NB4 (cell line): ENCODE data around the gene RIMBP3C.
"Not testable (repeated sequence)": the region's sequence is repeated elsewhere in the genome, so short reads cannot be mapped to it uniquely, and the experiment has no call there.

Source experiments
- DNase-seq: peaks from one replicate; pipeline ENCODE4 v3.0.0; 2010; ENCODE audit warnings: low read depth
- H3K4me3 ChIP-seq: one replicate; pipeline ENCODE4 v1.5.1; 2011; ENCODE audit warnings: mild to moderate bottlenecking, low read depth, low read length, moderate library complexity
- MYC ChIP-seq: IDR thresholded peaks from 2 replicates; pipeline ENCODE4 v1.6.1; 2011; ENCODE audit warnings: low read depth, low read length
- POLR2A ChIP-seq: IDR thresholded peaks from 2 replicates; pipeline ENCODE4 v1.6.1; 2011; ENCODE audit warnings: mild to moderate bottlenecking; ENCODE audit not compliant: insufficient read length; ENCODE audit errors: extremely low read depth
- TF ChIP-seq, protein P1 (sequence below): IDR thresholded peaks from 2 replicates; pipeline ENCODE4 v1.6.1; 2011; ENCODE audit warnings: low read depth, low read length
- TF ChIP-seq, protein P2 (sequence below): IDR thresholded peaks from one replicate; pipeline ENCODE4 v1.5.1; 2012; ENCODE audit warnings: low read depth, low read length

Gene RIMBP3C

DNA sequence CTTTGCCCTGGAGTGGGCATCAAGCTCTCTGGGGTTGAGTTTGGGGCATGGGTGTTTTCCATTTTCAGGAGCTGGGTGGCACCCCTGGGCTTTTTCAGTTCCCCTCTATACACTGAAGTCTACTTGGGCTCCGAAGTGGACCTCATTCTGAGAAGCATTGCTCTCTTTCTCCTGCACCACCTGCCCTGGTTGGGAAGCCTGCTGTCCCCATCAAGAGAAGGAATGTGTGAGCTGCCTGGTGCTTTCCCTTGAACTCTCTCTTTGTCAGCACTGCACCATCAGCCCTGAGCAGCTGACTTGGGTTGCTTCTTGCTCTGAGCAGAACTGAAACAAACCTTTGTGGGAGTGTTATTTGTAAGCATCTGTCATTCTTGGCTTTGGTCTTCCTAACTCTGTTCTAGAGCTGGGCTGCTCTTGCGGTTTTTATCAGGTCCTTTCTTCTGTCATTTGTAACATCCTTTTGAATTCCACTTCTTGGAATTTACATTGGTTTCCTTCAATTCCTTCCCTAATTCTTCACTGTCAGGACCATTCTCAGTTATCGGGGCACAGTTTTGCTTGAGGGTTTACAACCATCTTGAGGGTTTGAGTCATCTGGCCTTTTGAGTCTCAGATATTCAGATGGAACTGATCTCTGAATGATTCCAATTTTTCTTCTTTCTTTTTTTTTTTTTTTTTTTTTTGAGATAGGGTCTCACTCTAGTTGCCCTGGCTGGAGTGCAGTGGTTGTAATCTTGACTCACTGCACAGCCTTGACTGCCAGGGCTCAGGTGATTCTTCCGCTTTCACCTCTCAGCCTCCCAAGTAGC is 36.7 kb upstream of the RIMBP3C start:
- DNase-seq: no peak
- no peak overlapping the region for H3K4me3 ChIP-seq
- TF ChIP-seq, protein P1, sequence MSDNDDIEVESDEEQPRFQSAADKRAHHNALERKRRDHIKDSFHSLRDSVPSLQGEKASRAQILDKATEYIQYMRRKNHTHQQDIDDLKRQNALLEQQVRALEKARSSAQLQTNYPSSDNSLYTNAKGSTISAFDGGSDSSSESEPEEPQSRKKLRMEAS: no peak
- TF ChIP-seq MYC: no peak
- TF ChIP-seq, protein P2, sequence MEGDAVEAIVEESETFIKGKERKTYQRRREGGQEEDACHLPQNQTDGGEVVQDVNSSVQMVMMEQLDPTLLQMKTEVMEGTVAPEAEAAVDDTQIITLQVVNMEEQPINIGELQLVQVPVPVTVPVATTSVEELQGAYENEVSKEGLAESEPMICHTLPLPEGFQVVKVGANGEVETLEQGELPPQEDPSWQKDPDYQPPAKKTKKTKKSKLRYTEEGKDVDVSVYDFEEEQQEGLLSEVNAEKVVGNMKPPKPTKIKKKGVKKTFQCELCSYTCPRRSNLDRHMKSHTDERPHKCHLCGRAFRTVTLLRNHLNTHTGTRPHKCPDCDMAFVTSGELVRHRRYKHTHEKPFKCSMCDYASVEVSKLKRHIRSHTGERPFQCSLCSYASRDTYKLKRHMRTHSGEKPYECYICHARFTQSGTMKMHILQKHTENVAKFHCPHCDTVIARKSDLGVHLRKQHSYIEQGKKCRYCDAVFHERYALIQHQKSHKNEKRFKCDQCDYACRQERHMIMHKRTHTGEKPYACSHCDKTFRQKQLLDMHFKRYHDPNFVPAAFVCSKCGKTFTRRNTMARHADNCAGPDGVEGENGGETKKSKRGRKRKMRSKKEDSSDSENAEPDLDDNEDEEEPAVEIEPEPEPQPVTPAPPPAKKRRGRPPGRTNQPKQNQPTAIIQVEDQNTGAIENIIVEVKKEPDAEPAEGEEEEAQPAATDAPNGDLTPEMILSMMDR: no peak

DNA sequence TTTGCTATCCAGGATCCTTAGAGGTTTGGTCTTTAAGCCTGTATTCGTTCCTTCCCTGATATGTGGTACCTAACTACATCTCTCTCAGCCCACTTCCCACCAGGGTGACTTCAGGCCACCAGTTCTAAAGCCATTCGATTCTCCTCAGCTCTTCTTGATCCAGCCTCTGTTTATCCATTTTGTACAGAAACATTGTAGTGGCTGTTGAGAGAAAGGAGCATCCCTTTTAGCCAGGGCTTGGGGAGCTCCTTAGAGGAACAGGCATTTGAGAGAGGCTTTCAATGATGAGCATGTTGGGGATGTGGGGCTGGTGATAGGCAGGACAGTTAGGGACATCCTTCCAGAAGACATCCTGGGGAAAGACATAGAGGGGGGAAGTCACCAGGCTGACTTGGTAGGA is 34.1 kb upstream of the RIMBP3C start:
- no peak for TF ChIP-seq POLR2A
- no peak for TF ChIP-seq MYC
- TF ChIP-seq, protein P2: no peak
- TF ChIP-seq, protein P1: no peak
- H3K4me3 ChIP-seq: no peak overlapping the region
- DNase-seq: no peak

DNA sequence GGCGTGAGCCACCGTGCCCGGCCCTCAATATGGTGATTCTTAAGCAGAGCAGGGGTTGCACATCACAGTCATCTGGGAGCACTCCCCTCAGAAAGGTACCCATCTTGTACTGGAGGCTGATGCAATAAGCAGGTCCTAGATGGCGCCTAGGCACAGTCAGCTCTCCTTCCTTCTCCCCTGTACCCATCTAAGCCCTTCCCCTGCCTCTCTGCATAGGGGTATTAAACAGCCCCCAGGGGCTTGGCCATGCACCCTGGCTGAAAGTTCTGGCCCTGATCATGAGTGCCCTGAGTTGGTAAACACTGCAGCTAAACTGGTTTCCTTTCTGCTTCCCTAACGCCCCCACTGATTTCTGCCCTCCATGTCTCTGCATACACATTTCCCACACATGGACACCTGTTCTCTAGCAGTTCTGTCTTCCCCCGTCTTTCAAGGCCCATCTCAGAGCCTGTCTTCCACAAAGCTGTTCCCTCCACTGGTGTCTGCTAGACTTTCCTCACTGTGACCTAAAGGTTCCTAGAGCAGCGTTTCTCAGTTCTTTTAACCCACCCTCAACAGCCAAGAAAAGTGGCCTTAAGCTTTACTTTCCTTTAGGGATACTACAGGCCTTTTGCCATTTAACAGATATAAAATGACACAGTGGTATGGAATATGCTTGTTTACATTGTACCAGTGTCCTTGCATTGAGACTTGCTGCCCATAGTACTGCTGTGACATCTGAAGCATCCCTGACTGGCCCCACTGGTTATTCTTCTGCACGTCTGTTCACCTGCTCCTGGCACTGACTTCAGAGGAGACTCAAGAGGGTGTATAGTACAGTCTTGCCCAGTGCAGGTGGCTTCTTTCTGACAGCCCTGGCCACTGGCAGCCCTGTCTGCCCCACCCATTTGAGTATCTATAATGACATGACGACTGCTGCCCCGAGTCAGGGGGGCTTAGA is 31.8 kb upstream of the RIMBP3C start:
- TF ChIP-seq, protein P1: no peak
- TF ChIP-seq POLR2A (no peak), MYC (no peak)
- TF ChIP-seq, protein P2: no peak
- DNase-seq: no peak
- no peak overlapping the region for H3K4me3 ChIP-seq

DNA sequence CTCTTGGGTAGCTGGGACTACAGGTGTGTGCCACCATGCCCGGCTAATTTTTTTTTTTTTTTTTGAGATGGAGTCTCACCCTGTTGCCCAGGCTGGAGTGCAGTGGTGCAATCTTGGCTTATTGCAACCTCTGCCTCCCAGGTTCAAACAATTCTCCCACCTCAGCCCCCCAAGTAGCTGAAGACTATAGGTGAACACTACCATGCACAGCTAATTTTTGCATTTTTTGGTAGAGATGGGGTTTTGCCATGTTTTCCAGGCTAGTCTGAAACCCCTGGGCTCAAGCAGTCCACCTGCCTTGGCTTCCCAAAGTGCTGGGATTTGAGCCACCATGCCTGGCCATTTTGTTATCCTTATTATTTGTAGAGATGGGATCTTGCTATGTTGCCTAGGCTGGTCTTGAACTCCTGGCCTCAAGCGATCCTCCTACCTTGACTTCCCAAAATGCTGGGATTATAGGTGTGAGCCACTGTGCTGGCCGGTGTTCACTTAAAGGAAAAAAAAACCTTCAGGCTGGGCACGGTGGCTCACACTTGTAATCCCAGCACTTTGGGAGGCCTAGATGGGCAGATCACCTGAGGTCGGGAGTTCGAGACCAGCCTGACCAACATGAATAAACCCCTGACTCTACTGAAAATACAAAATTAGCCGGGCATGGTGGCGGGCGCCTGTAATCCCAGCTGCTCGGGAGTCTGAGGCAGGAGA is 29.9 kb upstream of the RIMBP3C start:
- H3K4me3 ChIP-seq, DNase-seq: not testable (repeated sequence)

DNA sequence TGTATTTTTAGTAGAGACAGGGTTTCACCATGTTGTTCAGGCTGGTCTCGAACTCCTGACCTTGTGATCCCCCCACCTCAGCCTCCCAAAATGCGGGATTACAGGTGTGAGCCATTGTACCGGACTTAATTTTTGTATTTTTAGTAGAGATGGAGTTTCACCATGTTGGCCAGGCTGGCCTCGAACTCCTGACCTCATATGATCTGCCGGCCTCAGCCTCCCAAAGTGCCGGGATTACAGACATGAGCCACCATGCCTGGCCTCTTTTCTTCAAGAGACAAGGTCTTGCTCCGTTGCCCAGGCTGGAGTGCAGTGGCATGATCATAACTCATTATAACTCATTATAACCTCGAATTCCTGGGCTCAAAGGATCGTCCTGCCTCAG is 29.4 kb upstream of the RIMBP3C start:
- not testable (repeated sequence) for DNase-seq, H3K4me3 ChIP-seq

DNA sequence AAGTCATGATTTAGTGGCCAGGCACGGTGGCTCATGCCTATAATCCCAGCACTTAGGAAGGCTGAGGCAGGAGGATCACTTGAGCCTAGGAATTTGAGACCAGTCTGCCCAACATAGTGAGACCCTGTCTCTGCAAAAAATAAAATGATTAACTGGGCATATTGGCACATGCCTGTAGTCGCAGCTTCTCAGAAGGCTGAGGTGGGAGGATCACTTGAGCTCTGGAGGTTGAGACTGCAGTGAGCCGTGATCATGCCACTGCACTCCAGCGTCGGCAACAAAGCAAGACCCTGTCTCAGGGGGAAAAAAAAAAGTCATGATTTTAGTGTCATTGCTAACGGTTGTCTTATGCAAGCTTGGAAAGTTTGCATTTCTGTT is 28.2 kb upstream of the RIMBP3C start:
- H3K4me3 ChIP-seq: no peak overlapping the region
- TF ChIP-seq POLR2A (no peak), MYC (no peak)
- TF ChIP-seq, protein P2: no peak
- TF ChIP-seq, protein P1: no peak
- no peak for DNase-seq
